K562 (cell line): ENCODE measurements around the gene TUBD1. TPM values are rescaled to one million over a fixed set of nuclear protein-coding genes. Genes with fewer than 3 reads are reported as not detected.
A peak's percentile ranks its signal among the peaks of the same experiment; 100 is the strongest.

Experiments
- GABPA ChIP-seq: fragments of 200-800 bp; sonication (Bioruptor generic); conservative IDR thresholded peaks from 2 replicates; pipeline ENCODE4 v1.6.1; 2016; ENCODE audit warnings: low read depth, missing genetic modification characterization, missing compliant biosample characterization
- IFI16 ChIP-seq: fragments of 250-450 bp; sonication (Bioruptor Pico); IDR thresholded peaks from 2 replicates; pipeline ENCODE4 v2.1.2; 2022; ENCODE audit warnings: mild to moderate bottlenecking, inconsistent platforms
- KAT8 ChIP-seq: fragments of 450-650 bp; IDR thresholded peaks from 2 replicates; pipeline ENCODE4 v1.6.1; 2016; ENCODE audit warnings: low read depth, mild to moderate bottlenecking
- MECOM ChIP-seq: fragments of 250-450 bp; sonication (Bioruptor Pico); IDR thresholded peaks from 2 replicates; pipeline ENCODE4 v1.8.0; 2022; ENCODE audit warnings: inconsistent platforms
- MEIS2 ChIP-seq: fragments of 450-650 bp; IDR thresholded peaks from 2 replicates; pipeline ENCODE4 v1.6.1; 2014; ENCODE audit warnings: mild to moderate bottlenecking; ENCODE audit not compliant: partially characterized antibody
- PATZ1 ChIP-seq: fragments of 250-450 bp; sonication (Bioruptor Pico); IDR thresholded peaks from 2 replicates; pipeline ENCODE4 v1.5.0; 2020; ENCODE audit warnings: mild to moderate bottlenecking, borderline replicate concordance
- POLR3A ChIP-seq: IDR thresholded peaks from 2 replicates; pipeline ENCODE4 v1.6.1; 2011; ENCODE audit warnings: borderline replicate concordance, mild to moderate bottlenecking, moderate library complexity; ENCODE audit not compliant: insufficient read length, insufficient read depth; ENCODE audit errors: extremely low read depth
- REST ChIP-seq, 2 experiments: fragments of 450-650 bp; formaldehyde crosslinking in 1 of 2; IDR thresholded peaks; 2 replicates each; pipeline versions ENCODE4 v1.4.0 to v1.6.1; 2014 to 2020; ENCODE audit warnings: mild to moderate bottlenecking in 2 of 2, borderline replicate concordance in 1 of 2, low read depth in 1 of 2
- SIN3A ChIP-seq, 2 experiments: fragments of 150-350 bp in 1 of 2; IDR thresholded peaks; 2 replicates each; pipeline ENCODE4 v1.6.1; 2011 to 2016; ENCODE audit warnings: borderline replicate concordance in 2 of 2, low read depth in 2 of 2, low read length in 2 of 2, mild to moderate bottlenecking in 2 of 2, moderate library complexity in 2 of 2; ENCODE audit not compliant: control insufficient read depth in 1 of 2
- SPI1 ChIP-seq: IDR thresholded peaks from 2 replicates; pipeline ENCODE4 v1.6.1; 2011; ENCODE audit warnings: low read depth, low read length, control low read depth, borderline replicate concordance
- ZNF184 ChIP-seq: sonication (generic); formaldehyde crosslinking; IDR thresholded peaks from 2 replicates; pipeline ENCODE4 v1.5.0; 2020; ENCODE audit warnings: missing genetic modification reagents
- ZSCAN32 ChIP-seq: fragments of 450-650 bp; formaldehyde crosslinking; IDR thresholded peaks from 2 replicates; pipeline ENCODE4 v1.4.0; 2020; ENCODE audit warnings: mild to moderate bottlenecking, moderate library complexity
- polyA plus RNA-seq, 8 experiments: library from polyadenylated mRNA; depleted of rRNA in 4 of 8; stranded (reverse) in 5 of 8; unstranded in 3 of 8; fragments of >200 nt; fragmentation: Nextera tagmentation in 2 of 8; fragmentation: Illumina TruSeq in 1 of 8; extraction: Ambion mirVana in 2 of 8; extraction: Trizol in 1 of 8; gene quantifications; 2 replicates each; pipeline versions ENCODE4 v1.2.1 to v1.2.3, GENCODE V29; 2011 to 2014; ENCODE audit warnings: inconsistent platforms in 1 of 8, missing spikeins in 1 of 8
- total RNA-seq, 7 experiments: library from RNA; depleted of rRNA in 6 of 7; stranded (reverse); fragments of >200 nt in 6 of 7; fragmentation: Illumina TruSeq in 2 of 7; extraction: Trizol in 2 of 7; gene quantifications; 2 replicates each; pipeline versions ENCODE4 v1.2.1 to v1.2.3, GENCODE V29; 2011 to 2021; ENCODE audit warnings: low replicate concordance in 1 of 7
- TF ChIP-seq, protein P1 (sequence below): sonication (generic); formaldehyde crosslinking; IDR thresholded peaks from 2 replicates; pipeline ENCODE4 v1.8.1; 2022; ENCODE audit warnings: missing genetic modification reagents
- TF ChIP-seq, protein P2 (sequence below): fragments of 450-650 bp; IDR thresholded peaks from 2 replicates; pipeline ENCODE4 v1.6.1; 2016

The TUBD1 gene
- total and polyA plus RNA-seq, 9 of the 15 experiments (the other 6 are each of a cell fraction or from before 2014, with no cell fraction given): 10.8 to 35.3 (median 17.9) TPM

- TF ChIP-seq ZSCAN32 (CRISPR knock-in tag) (peak; percentile 51; the same call in 1 of the 2 replicates), SIN3A (IDR thresholded peaks at IDR 0.05; ENCODE audit: borderline replicate concordance in 2 of 2, control insufficient read depth in 1 of 2, low read depth in 2 of 2, low read length in 2 of 2) (peak; percentile 52 to 68; a peak in 1 of 4 replicates), GABPA (tag) (peak; percentile 64), PATZ1 (CRISPR knock-in tag) (peak; percentile 77), POLR3A (no peak), ZNF184 (CRISPR knock-in tag) (no peak), SPI1 (no peak), IFI16 (CRISPR knock-in tag) (no peak), REST (IDR thresholded peaks at IDR 0.05; ENCODE audit: borderline replicate concordance) (peak; percentile 100), REST (CRISPR knock-in tag; IDR thresholded peaks at IDR 0.05; ENCODE audit: low read depth) (no peak; the same call in 1 of the 2 replicates), MECOM (CRISPR knock-in tag) (peak; percentile 29; the same call in 1 of the 2 replicates), MEIS2 (peak; percentile 98), KAT8 (no peak)
- TF ChIP-seq, protein P1, sequence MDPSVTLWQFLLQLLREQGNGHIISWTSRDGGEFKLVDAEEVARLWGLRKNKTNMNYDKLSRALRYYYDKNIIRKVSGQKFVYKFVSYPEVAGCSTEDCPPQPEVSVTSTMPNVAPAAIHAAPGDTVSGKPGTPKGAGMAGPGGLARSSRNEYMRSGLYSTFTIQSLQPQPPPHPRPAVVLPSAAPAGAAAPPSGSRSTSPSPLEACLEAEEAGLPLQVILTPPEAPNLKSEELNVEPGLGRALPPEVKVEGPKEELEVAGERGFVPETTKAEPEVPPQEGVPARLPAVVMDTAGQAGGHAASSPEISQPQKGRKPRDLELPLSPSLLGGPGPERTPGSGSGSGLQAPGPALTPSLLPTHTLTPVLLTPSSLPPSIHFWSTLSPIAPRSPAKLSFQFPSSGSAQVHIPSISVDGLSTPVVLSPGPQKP (CRISPR knock-in tag): no peak
- TF ChIP-seq, protein P2, sequence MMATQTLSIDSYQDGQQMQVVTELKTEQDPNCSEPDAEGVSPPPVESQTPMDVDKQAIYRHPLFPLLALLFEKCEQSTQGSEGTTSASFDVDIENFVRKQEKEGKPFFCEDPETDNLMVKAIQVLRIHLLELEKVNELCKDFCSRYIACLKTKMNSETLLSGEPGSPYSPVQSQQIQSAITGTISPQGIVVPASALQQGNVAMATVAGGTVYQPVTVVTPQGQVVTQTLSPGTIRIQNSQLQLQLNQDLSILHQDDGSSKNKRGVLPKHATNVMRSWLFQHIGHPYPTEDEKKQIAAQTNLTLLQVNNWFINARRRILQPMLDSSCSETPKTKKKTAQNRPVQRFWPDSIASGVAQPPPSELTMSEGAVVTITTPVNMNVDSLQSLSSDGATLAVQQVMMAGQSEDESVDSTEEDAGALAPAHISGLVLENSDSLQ: peak; percentile 92
Observed at GRCh38 chr17:59837308-59838051, 55.3 kb downstream of the TUBD1 start (continued).
